Embryonic facial prominence (tissue), 1 donor: ENCODE data around the gene KIF5A.
"Not testable (repeated sequence)": the region's sequence is repeated elsewhere in the genome, so short reads cannot be mapped to it uniquely, and the experiment has no call there.

Experiments
- DNase-seq: peaks from one replicate; pipeline ENCODE4 v3.0.0-alpha.2; 2016; ENCODE audit errors: extremely low spot score

Gene KIF5A

GRCh38 chr12:57554897-57555296 lies 5.1 kb downstream of the KIF5A start:
- no peak for DNase-seq

- DNase-seq, result no peak
These were observed 9.0 kb downstream of the KIF5A start for GRCh38 chr12:57558864-57559263.

GRCh38 chr12:57560516-57560915 lies 10.7 kb downstream of the KIF5A start:
- DNase-seq, result no peak

- not testable (repeated sequence) for DNase-seq
These were observed 11.3 kb downstream of the KIF5A start for GRCh38 chr12:57561117-57561516.

GRCh38 chr12:57563358-57563757 lies 13.5 kb downstream of the KIF5A start:
- no peak for DNase-seq

GRCh38 chr12:57564178-57564740 lies 14.4 kb downstream of the KIF5A start:
- no peak for DNase-seq

GRCh38 chr12:57568838-57569237 lies 19.0 kb downstream of the KIF5A start:
- DNase-seq, result no peak

GRCh38 chr12:57569858-57570257 lies 20.0 kb downstream of the KIF5A start:
- no peak for DNase-seq

GRCh38 chr12:57570438-57570837 lies 20.6 kb downstream of the KIF5A start:
- DNase-seq, result not testable (repeated sequence)

GRCh38 chr12:57571926-57572762 lies 22.3 kb downstream of the KIF5A start:
- no peak for DNase-seq

GRCh38 chr12:57574795-57575194 lies 25.0 kb downstream of the KIF5A start:
- DNase-seq, result no peak

GRCh38 chr12:57575771-57576612 lies 26.1 kb downstream of the KIF5A start:
- DNase-seq, result no peak

- no peak for DNase-seq
These were observed 26.8 kb downstream of the KIF5A start for GRCh38 chr12:57576613-57577160.

GRCh38 chr12:57577981-57578758 lies 28.3 kb downstream of the KIF5A start:
- no peak for DNase-seq

- DNase-seq, result no peak
These were observed 29.2 kb downstream of the KIF5A start for GRCh38 chr12:57579011-57579410.

GRCh38 chr12:57579677-57580465 lies 30.0 kb downstream of the KIF5A start:
- DNase-seq, result no peak

- DNase-seq, result no peak
These were observed 30.6 kb downstream of the KIF5A start for GRCh38 chr12:57580466-57580795.

GRCh38 chr12:57581802-57582201 lies 32.0 kb downstream of the KIF5A start:
- no peak for DNase-seq

GRCh38 chr12:57582440-57582839 lies 32.6 kb downstream of the KIF5A start:
- DNase-seq, result no peak

- peak; percentile 63 for DNase-seq
These were observed 33.4 kb downstream of the KIF5A start for GRCh38 chr12:57583008-57583831.
